ENCODE data around the gene PNMA1. TPM values are rescaled to one million over a fixed set of nuclear protein-coding genes. Genes with fewer than 3 reads are reported as not detected.

Gene PNMA1
- polyA plus RNA-seq, 1 donor from 2014 or later, result 205 TPM

- Histone ChIP-seq H3K4me2 (ENCODE audit: low read length) (peak overlapping the region; percentile 17), H2AFZ (ENCODE audit: low read depth, low read length) (no peak overlapping the region), H3K9me2 (ENCODE audit: insufficient read depth, low read length) (no peaks in the 10 kb centered on the region), H3F3A (ENCODE audit: insufficient read depth, low read length, poor library complexity, severe bottlenecking) (no peaks in the 10 kb centered on the region), H3K9me3 (ENCODE audit: low read length) (no peaks in the 10 kb centered on the region), H3K27me3 (ENCODE audit: insufficient read depth, low read depth, low read length) (no peaks in the 10 kb centered on the region), H4K20me1 (ENCODE audit: insufficient read depth) (peaks cover 10% of the 10 kb centered on the region), H3K36me3 (ENCODE audit: insufficient read depth, low read length) (no peaks in the 10 kb centered on the region), H3K9ac (ENCODE audit: low read length) (no peak overlapping the region), H3K79me2 (replicated peaks; ENCODE audit: insufficient read depth, low read length) (peaks cover 50% of the 10 kb centered on the region), H3K27ac (ENCODE audit: low read length) (no peak overlapping the region), H3K4me3 (ENCODE audit: low read length) (peak overlapping the region; percentile 78)
- TF ChIP-seq EZH2 (IDR thresholded peaks at IDR 0.05; ENCODE audit: borderline replicate concordance, insufficient read depth, low read length, poor library complexity, severe bottlenecking), result no peak
- no peak for TF ChIP-seq MXI1 (conservative IDR thresholded peaks at IDR 0.05; ENCODE audit: poor library complexity, severe bottlenecking)
- no peak for TF ChIP-seq POLR2AphosphoS5 (IDR thresholded peaks at IDR 0.05)
- no peak for TF ChIP-seq SMC3 (conservative IDR thresholded peaks at IDR 0.05; ENCODE audit: poor library complexity)
- TF ChIP-seq RAD21 (conservative IDR thresholded peaks at IDR 0.05), result no peak
- TF ChIP-seq EP300 (conservative IDR thresholded peaks at IDR 0.05; ENCODE audit: poor library complexity, severe bottlenecking), result no peak
- TF ChIP-seq TAF1 (IDR thresholded peaks at IDR 0.05; ENCODE audit: low read depth), result no peak
- TF ChIP-seq, protein P1, sequence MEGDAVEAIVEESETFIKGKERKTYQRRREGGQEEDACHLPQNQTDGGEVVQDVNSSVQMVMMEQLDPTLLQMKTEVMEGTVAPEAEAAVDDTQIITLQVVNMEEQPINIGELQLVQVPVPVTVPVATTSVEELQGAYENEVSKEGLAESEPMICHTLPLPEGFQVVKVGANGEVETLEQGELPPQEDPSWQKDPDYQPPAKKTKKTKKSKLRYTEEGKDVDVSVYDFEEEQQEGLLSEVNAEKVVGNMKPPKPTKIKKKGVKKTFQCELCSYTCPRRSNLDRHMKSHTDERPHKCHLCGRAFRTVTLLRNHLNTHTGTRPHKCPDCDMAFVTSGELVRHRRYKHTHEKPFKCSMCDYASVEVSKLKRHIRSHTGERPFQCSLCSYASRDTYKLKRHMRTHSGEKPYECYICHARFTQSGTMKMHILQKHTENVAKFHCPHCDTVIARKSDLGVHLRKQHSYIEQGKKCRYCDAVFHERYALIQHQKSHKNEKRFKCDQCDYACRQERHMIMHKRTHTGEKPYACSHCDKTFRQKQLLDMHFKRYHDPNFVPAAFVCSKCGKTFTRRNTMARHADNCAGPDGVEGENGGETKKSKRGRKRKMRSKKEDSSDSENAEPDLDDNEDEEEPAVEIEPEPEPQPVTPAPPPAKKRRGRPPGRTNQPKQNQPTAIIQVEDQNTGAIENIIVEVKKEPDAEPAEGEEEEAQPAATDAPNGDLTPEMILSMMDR (IDR thresholded peaks at IDR 0.05; ENCODE audit: poor library complexity, severe bottlenecking), result no peak
- TF ChIP-seq, protein P2, sequence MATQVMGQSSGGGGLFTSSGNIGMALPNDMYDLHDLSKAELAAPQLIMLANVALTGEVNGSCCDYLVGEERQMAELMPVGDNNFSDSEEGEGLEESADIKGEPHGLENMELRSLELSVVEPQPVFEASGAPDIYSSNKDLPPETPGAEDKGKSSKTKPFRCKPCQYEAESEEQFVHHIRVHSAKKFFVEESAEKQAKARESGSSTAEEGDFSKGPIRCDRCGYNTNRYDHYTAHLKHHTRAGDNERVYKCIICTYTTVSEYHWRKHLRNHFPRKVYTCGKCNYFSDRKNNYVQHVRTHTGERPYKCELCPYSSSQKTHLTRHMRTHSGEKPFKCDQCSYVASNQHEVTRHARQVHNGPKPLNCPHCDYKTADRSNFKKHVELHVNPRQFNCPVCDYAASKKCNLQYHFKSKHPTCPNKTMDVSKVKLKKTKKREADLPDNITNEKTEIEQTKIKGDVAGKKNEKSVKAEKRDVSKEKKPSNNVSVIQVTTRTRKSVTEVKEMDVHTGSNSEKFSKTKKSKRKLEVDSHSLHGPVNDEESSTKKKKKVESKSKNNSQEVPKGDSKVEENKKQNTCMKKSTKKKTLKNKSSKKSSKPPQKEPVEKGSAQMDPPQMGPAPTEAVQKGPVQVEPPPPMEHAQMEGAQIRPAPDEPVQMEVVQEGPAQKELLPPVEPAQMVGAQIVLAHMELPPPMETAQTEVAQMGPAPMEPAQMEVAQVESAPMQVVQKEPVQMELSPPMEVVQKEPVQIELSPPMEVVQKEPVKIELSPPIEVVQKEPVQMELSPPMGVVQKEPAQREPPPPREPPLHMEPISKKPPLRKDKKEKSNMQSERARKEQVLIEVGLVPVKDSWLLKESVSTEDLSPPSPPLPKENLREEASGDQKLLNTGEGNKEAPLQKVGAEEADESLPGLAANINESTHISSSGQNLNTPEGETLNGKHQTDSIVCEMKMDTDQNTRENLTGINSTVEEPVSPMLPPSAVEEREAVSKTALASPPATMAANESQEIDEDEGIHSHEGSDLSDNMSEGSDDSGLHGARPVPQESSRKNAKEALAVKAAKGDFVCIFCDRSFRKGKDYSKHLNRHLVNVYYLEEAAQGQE (IDR thresholded peaks at IDR 0.05; ENCODE audit: borderline replicate concordance), result no peak
Measured at GRCh38 chr14:73710737-73711136, 3.4 kb downstream of the PNMA1 start.

GRCh38 chr14:73709904-73710469, 4.2 kb downstream of the PNMA1 start:
- Histone ChIP-seq H3K79me2 (replicated peaks; ENCODE audit: insufficient read depth, low read length) (peaks cover 45% of the 10 kb centered on the region), H3K9ac (ENCODE audit: low read length) (no peak overlapping the region)

More at GRCh38 chr14:73709904-73710469, 4.2 kb downstream of the PNMA1 start:
- H3K9me2 ChIP-seq (ENCODE audit: insufficient read depth, low read length), result no peaks in the 10 kb centered on the region
- TF ChIP-seq, protein P2 (IDR thresholded peaks at IDR 0.05; ENCODE audit: borderline replicate concordance), result no peak
- TF ChIP-seq EP300 (conservative IDR thresholded peaks at IDR 0.05; ENCODE audit: poor library complexity, severe bottlenecking) (no peak), MXI1 (conservative IDR thresholded peaks at IDR 0.05; ENCODE audit: poor library complexity, severe bottlenecking) (no peak), POLR2AphosphoS5 (IDR thresholded peaks at IDR 0.05) (no peak), EZH2 (IDR thresholded peaks at IDR 0.05; ENCODE audit: borderline replicate concordance, insufficient read depth, low read length, poor library complexity, severe bottlenecking) (no peak), SMC3 (conservative IDR thresholded peaks at IDR 0.05; ENCODE audit: poor library complexity) (no peak), RAD21 (conservative IDR thresholded peaks at IDR 0.05) (no peak), TAF1 (IDR thresholded peaks at IDR 0.05; ENCODE audit: low read depth) (no peak)
- TF ChIP-seq, protein P1 (IDR thresholded peaks at IDR 0.05; ENCODE audit: poor library complexity, severe bottlenecking), result no peak
- H3K27ac ChIP-seq (ENCODE audit: low read length), result no peak overlapping the region
- peaks cover 10% of the 10 kb centered on the region for H4K20me1 ChIP-seq (ENCODE audit: insufficient read depth)
- H3K9me3 ChIP-seq (ENCODE audit: low read length), result no peaks in the 10 kb centered on the region
- no peak overlapping the region for H2AFZ ChIP-seq (ENCODE audit: low read depth, low read length)
- peak overlapping the region; percentile 78 for H3K4me3 ChIP-seq (ENCODE audit: low read length)
- H3K27me3 ChIP-seq (ENCODE audit: insufficient read depth, low read depth, low read length), result no peaks in the 10 kb centered on the region
- H3K36me3 ChIP-seq (ENCODE audit: insufficient read depth, low read length), result no peaks in the 10 kb centered on the region
- no peak overlapping the region for H3K4me2 ChIP-seq (ENCODE audit: low read length)
- no peaks in the 10 kb centered on the region for H3F3A ChIP-seq (ENCODE audit: insufficient read depth, low read length, poor library complexity, severe bottlenecking)
